Osteoblast (primary cell): ENCODE data around the gene DRD2. TPM values are rescaled to one million over a fixed set of nuclear protein-coding genes. Genes with fewer than 3 reads are reported as not detected.

Experiments
- DNase-seq: peaks from one replicate; pipeline ENCODE4 v3.0.0; 2011; ENCODE audit warnings: low spot score, mixed read lengths; ENCODE audit not compliant: insufficient read length; ENCODE audit errors: missing footprints
- H2AFZ ChIP-seq: 2 replicates; pipeline ENCODE4 v1.6.0; 2011; ENCODE audit warnings: mild to moderate bottlenecking, low read length
- H3K27ac ChIP-seq: 2 replicates; pipeline ENCODE4 v1.5.1; 2011; ENCODE audit warnings: mild to moderate bottlenecking, low read depth, low read length, moderate library complexity
- H3K27me3 ChIP-seq: 2 replicates; pipeline ENCODE4 v1.6.0; 2012; ENCODE audit warnings: mild to moderate bottlenecking, control low read depth, inconsistent platforms, low read length, moderate library complexity; ENCODE audit not compliant: insufficient read depth
- H3K36me3 ChIP-seq: 2 replicates; pipeline ENCODE4 v1.5.1; 2011; ENCODE audit warnings: mild to moderate bottlenecking, low read length, control low read depth, moderate library complexity; ENCODE audit not compliant: insufficient read depth
- H3K4me1 ChIP-seq: 2 replicates; pipeline ENCODE4 v1.5.1; 2011; ENCODE audit warnings: mild to moderate bottlenecking, low read length, control low read depth, moderate library complexity; ENCODE audit not compliant: insufficient read depth
- H3K4me2 ChIP-seq: 2 replicates; pipeline ENCODE4 v1.6.0; 2011; ENCODE audit warnings: mild to moderate bottlenecking, low read length; ENCODE audit not compliant: insufficient read depth
- H3K4me3 ChIP-seq: fragments of 200-600 bp; sonication (generic); 3 replicates; pipeline ENCODE4 v1.5.1; 2012; ENCODE audit warnings: mild to moderate bottlenecking, low read length, inconsistent platforms; ENCODE audit not compliant: insufficient read depth
- H3K79me2 ChIP-seq: 2 replicates; pipeline ENCODE4 v1.6.0; 2012; ENCODE audit warnings: mild to moderate bottlenecking, low read length, control low read depth, inconsistent platforms; ENCODE audit not compliant: insufficient read depth
- H3K9me3 ChIP-seq: 2 replicates; pipeline ENCODE4 v1.5.1; 2011; ENCODE audit warnings: low read depth, low read length, control low read depth
- H4K20me1 ChIP-seq: 2 replicates; pipeline ENCODE4 v1.6.0; 2012; ENCODE audit warnings: mild to moderate bottlenecking, low read length, control low read depth; ENCODE audit not compliant: insufficient read depth
- total RNA-seq: library from RNA; depleted of rRNA; stranded (reverse); fragments of >200 nt; gene quantifications from 2 replicates; pipeline ENCODE4 v1.2.3, GENCODE V29; 2012
- TF ChIP-seq, protein P1 (sequence below): IDR thresholded peaks from 2 replicates; pipeline ENCODE4 v1.5.1; 2011; ENCODE audit warnings: mild to moderate bottlenecking, low read depth, low read length, moderate library complexity; ENCODE audit errors: extremely low read depth

Gene DRD2
- total RNA-seq, 1 donor, result 0.36 TPM

- Histone ChIP-seq H4K20me1 (no peaks in the 10 kb centered on the region), H3K4me2 (no peak overlapping the region), H3K27ac (no peak overlapping the region), H3K9me3 (no peaks in the 10 kb centered on the region), H3K27me3 (peaks cover 50% of the 10 kb centered on the region), H3K4me3 (no peak overlapping the region), H3K36me3 (no peaks in the 10 kb centered on the region), H2AFZ (no peak overlapping the region), H3K79me2 (no peaks in the 10 kb centered on the region), H3K4me1 (no peaks in the 10 kb centered on the region)
- TF ChIP-seq, protein P1, sequence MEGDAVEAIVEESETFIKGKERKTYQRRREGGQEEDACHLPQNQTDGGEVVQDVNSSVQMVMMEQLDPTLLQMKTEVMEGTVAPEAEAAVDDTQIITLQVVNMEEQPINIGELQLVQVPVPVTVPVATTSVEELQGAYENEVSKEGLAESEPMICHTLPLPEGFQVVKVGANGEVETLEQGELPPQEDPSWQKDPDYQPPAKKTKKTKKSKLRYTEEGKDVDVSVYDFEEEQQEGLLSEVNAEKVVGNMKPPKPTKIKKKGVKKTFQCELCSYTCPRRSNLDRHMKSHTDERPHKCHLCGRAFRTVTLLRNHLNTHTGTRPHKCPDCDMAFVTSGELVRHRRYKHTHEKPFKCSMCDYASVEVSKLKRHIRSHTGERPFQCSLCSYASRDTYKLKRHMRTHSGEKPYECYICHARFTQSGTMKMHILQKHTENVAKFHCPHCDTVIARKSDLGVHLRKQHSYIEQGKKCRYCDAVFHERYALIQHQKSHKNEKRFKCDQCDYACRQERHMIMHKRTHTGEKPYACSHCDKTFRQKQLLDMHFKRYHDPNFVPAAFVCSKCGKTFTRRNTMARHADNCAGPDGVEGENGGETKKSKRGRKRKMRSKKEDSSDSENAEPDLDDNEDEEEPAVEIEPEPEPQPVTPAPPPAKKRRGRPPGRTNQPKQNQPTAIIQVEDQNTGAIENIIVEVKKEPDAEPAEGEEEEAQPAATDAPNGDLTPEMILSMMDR, result no peak
- no peak for DNase-seq
These were observed 5.0 kb downstream of the DRD2 start for GRCh38 chr11:113470233-113470632.

DNA sequence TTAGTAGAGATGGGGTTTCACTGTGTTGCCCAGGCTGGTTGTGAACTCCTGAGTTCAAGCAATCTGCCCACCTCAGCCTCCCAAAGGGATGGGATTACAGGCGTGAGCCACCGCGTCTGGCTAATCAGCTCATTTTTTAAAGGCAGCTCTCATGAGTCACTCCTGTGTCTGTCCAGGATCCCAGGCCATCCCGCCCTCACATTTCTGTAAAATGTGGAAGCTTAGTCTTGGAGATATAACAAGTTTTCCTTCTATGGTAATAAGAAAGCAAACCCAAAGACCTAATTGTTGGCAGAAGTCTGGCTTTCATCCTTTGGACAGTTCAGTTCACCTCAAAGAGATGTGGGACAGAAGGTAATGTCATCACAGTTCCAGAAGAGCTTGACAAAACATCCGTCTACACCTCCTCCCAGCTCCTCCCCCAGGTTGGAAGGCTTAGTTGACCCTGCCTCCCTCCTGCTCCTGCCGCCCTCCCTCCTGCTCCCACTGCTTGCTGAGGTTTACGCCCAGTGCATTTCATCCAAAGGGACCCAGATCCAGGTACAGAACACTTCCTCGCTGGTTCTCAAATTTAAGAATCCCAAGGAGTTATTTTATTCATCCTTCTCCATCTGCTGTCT lies 6.4 kb downstream of the DRD2 start:
- DNase-seq, result peak; percentile 91
- H3K4me3 ChIP-seq, result no peak overlapping the region
- no peaks in the 10 kb centered on the region for H3K9me3 ChIP-seq
- TF ChIP-seq, protein P1, result no peak
- H3K4me1 ChIP-seq, result no peaks in the 10 kb centered on the region
- H4K20me1 ChIP-seq, result no peaks in the 10 kb centered on the region
- no peak overlapping the region for H3K27ac ChIP-seq
- H3K27me3 ChIP-seq, result peaks cover 52% of the 10 kb centered on the region
- no peaks in the 10 kb centered on the region for H3K36me3 ChIP-seq
- H2AFZ ChIP-seq, result no peak overlapping the region
- no peaks in the 10 kb centered on the region for H3K79me2 ChIP-seq
- no peak overlapping the region for H3K4me2 ChIP-seq

DNA sequence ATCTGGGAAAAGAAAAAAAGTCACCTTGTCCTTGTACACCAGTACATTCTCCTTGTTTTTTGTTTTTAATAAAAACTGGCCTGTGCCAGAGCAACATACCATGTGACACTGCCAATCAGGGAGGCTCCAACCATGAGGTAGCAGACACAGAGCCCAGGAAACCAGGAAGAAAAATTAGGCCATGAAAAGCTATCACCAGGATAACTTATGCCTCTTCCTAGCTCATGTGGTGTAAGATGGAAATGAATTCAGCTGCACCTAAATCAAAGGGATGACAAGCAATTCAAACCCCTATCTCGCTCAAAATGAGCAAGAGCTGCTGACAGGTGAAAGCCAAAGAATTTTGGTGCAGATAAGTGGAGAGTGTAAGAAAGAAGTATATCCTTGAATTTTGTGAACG lies 7.7 kb downstream of the DRD2 start:
- H4K20me1 ChIP-seq, result no peaks in the 10 kb centered on the region
- no peaks in the 10 kb centered on the region for H3K9me3 ChIP-seq
- H3K36me3 ChIP-seq, result no peaks in the 10 kb centered on the region
- TF ChIP-seq, protein P1, result no peak
- H3K4me2 ChIP-seq, result no peak overlapping the region
- H3K27ac ChIP-seq, result no peak overlapping the region
- H3K4me3 ChIP-seq, result no peak overlapping the region
- no peak for DNase-seq
- no peaks in the 10 kb centered on the region for H3K4me1 ChIP-seq
- H3K79me2 ChIP-seq, result no peaks in the 10 kb centered on the region
- H3K27me3 ChIP-seq, result peaks cover 49% of the 10 kb centered on the region
- H2AFZ ChIP-seq, result no peak overlapping the region

- H3K79me2 ChIP-seq, result no peaks in the 10 kb centered on the region
- H3K36me3 ChIP-seq, result no peaks in the 10 kb centered on the region
- H2AFZ ChIP-seq, result no peak overlapping the region
- TF ChIP-seq, protein P1, result no peak
- H3K4me3 ChIP-seq, result no peak overlapping the region
- DNase-seq, result no peak
- H3K27me3 ChIP-seq, result peaks cover 53% of the 10 kb centered on the region
- H3K4me1 ChIP-seq, result no peaks in the 10 kb centered on the region
- no peak overlapping the region for H3K4me2 ChIP-seq
- no peaks in the 10 kb centered on the region for H3K9me3 ChIP-seq
- H3K27ac ChIP-seq, result no peak overlapping the region
- H4K20me1 ChIP-seq, result no peaks in the 10 kb centered on the region
These were observed 9.4 kb downstream of the DRD2 start for GRCh38 chr11:113465786-113466185.
